AG04449 (cell line): ENCODE measurements around the gene NOL9.

Experiments used
- CTCF ChIA-PET: fragments of 350-600 bp; formaldehyde crosslinking; extraction: SDS; loops from one replicate; lab custom pipeline; 2021; ENCODE audit warnings: antibody characterized with exemption; lab: Yijun Ruan, JAX
- POLR2A ChIA-PET: fragments of 400-600, 350-600 bp; formaldehyde crosslinking; extraction: SDS; loops from one replicate; lab custom pipeline; 2020; ENCODE audit warnings: antibody characterized with exemption, inconsistent platforms; lab: Yijun Ruan, JAX
- DNase-seq: peaks from one replicate; pipeline ENCODE4 v3.0.0-alpha.2; 2010; ENCODE audit warnings: low read depth, low spot score
- H3K4me3 ChIP-seq: 2 replicates; pipeline ENCODE4 v1.5.1; 2011; ENCODE audit warnings: low read depth, mild to moderate bottlenecking, control low read depth, low read length
- TF ChIP-seq, protein P1 (sequence below): IDR thresholded peaks from one replicate; pipeline ENCODE4 v1.5.1; 2011; ENCODE audit warnings: mild to moderate bottlenecking, moderate library complexity, low read length, control low read depth, inconsistent platforms; ENCODE audit not compliant: insufficient read depth; ENCODE audit errors: missing control alignments

NOL9 gene

DNA sequence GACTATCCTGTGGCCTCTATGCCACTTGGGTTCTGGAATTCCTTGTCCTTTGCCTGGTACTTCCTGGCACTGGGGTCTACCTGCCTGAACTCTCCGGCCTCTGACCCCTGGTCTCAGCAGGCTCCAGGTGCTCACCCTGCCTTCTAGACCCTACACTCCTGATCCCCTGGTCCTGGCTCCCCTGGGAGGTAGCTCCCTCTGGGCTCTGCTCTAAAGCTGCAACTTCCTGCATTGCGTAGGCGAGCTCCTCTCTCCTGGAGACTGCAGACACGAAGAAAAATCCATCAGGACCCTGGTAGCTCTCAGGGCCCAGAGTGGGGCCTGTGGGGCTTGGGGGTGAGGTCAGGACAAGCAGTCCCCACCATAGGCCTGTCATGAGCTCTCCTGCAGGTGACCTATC is 55.0 kb downstream of the NOL9 start:
- ChIA-PET POLR2A (no interaction called here), CTCF (interaction anchor here (1.7 to 8.4 kb wide), 3 partner anchors 9 to 55 kb away, joined by 6 to 96 read pairs (median 25); partner anchors contain the start of genes NOL9, PLEKHG5 and TAS1R1)
- TF ChIP-seq, protein P1, sequence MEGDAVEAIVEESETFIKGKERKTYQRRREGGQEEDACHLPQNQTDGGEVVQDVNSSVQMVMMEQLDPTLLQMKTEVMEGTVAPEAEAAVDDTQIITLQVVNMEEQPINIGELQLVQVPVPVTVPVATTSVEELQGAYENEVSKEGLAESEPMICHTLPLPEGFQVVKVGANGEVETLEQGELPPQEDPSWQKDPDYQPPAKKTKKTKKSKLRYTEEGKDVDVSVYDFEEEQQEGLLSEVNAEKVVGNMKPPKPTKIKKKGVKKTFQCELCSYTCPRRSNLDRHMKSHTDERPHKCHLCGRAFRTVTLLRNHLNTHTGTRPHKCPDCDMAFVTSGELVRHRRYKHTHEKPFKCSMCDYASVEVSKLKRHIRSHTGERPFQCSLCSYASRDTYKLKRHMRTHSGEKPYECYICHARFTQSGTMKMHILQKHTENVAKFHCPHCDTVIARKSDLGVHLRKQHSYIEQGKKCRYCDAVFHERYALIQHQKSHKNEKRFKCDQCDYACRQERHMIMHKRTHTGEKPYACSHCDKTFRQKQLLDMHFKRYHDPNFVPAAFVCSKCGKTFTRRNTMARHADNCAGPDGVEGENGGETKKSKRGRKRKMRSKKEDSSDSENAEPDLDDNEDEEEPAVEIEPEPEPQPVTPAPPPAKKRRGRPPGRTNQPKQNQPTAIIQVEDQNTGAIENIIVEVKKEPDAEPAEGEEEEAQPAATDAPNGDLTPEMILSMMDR, result no peak
- no peak overlapping the region for H3K4me3 ChIP-seq
- no peak for DNase-seq

DNA sequence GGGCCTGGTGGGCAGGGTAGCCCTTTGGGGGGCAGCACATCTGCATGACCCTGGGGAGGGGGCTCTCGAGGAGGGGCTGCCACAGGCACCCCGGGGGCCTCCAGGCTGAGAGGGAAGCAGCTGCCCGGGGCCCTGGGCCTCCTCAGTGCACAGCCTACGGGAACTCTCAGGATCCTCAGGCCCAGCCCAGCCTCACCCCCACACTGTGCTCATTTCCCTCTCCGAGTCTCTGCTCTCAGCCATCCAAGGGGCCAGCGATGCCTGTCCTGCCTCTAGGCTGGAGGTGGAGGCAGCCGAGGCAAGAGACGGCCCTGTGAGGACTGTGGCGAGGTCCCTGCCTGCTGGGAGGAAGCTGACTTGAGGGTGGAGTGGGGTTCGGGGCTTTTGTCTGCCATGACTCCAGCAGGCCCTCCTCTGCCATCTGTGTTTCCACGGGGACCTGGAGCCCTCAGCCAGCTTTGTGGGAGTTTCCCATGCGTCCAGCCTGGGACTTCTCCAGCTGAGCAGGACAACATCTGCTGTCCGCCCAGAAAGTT is 55.7 kb downstream of the NOL9 start:
- ChIA-PET POLR2A (no interaction called here), CTCF (interaction anchor here (0.6 to 8.4 kb wide), 7 partner anchors 8 to 56 kb away, joined by 3 to 96 read pairs (median 5); partner anchors contain the start of genes NOL9, PLEKHG5 and TAS1R1)
- no peak for DNase-seq
- no peak overlapping the region for H3K4me3 ChIP-seq
- TF ChIP-seq, protein P1, result no peak

DNA sequence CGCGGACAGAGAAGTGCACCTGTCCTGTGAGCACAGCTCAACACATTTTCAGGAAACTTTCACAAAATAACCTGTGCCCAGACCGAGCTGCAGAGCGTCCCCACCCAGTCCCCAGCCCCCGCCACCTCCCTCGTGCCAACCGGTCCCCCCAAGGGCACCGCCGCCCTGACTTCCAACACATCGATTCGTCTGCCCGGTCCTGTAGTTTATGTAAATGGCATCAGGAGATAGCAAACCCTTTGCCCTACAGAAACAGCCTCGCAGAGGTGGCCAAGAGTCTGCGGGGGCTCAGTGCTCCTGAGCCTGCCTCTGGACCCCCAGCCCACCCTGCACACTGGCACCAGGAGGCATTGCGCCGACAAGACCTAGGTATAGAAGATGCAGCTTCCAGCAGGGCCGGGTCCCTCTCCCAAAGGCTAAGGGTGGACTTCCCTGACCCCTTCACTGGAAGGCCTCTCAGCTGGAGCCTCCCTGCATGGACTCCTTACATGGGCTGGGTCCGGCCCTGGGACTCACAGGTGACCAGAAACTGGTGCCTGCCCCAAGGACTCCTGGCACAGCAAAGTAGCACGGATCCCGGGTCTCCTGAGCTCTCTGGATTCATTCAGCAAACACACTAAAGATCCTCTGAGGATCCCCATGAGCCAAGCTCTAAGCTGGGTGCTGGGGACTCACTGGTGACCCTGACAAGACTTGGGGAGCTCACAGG is 56.3 kb downstream of the NOL9 start:
- peak overlapping the region; percentile 71 for H3K4me3 ChIP-seq
- DNase-seq, result no peak
- POLR2A ChIA-PET, result no interaction called here
- CTCF ChIA-PET, result interaction anchor here (0.6 to 8.4 kb wide), 7 partner anchors 8 to 49 kb away, joined by 3 to 96 read pairs (median 4); partner anchors contain the start of gene PLEKHG5
- TF ChIP-seq, protein P1, result no peak

DNA sequence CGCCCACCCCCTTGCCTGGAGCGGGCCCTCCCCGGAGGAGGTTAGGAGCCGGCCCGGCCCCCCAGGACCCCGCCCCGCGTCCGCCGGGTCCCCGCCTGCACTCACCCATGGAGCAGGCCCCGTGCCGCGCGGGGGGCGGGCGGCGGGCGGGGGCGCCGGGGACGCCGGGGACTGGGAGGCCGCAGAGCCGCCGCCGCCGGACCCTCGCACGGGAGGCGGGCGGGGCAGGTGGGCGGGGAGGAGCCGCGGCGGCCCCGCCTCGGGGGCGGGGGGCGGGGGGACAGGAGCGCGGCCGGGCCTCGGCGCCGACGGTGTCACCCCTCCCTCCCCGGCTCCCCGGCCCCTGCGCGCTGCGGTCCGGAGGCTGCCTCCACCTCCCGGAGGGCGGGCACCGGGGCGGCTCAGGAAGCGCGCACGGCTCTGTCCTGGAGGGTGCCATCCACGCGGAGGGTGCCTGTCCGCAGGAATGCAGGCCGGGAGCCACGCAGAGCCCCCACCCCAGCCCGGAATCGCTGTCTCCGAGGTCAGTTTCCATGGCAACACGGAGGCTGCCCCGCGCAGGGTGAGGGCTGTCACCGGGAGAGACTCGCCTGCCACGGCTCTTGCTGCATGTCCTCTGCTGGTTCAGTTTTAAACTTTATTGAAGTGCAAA is 57.0 kb downstream of the NOL9 start:
- peak overlapping the region; percentile 71 for H3K4me3 ChIP-seq
- ChIA-PET CTCF (interaction anchor here (0.7 to 8.4 kb wide), 4 partner anchors 7 to 25 kb away, joined by 3 to 96 read pairs (median 15); partner anchors contain the start of gene PLEKHG5), POLR2A (no interaction called here)
- TF ChIP-seq, protein P1, result no peak
- no peak for DNase-seq

DNA sequence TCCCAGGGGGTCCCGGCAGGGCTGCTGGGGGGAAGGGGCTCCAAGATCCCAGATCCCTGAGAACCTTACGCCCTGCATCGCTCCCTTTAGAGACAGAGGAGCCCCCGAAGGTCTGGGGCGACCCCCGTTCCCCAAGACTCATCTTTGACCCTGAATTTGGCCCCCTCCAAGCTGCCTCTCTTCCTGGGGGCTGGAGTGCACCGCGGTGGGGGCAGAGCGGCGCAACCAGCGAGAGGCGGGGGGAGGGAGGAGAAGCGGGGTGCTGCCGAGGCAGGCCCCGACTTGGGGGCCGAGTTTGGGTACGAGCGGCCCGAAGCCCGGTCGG is 57.5 kb downstream of the NOL9 start:
- TF ChIP-seq, protein P1, result no peak
- no peak for DNase-seq
- POLR2A ChIA-PET, result no interaction called here
- H3K4me3 ChIP-seq, result peak overlapping the region; percentile 62
- CTCF ChIA-PET, result interaction anchor here (1.2 to 2.5 kb wide), 3 partner anchors 11 to 149 kb away, joined by 4 to 28 read pairs (median 5); no protein-coding TSS in a partner anchor

DNA sequence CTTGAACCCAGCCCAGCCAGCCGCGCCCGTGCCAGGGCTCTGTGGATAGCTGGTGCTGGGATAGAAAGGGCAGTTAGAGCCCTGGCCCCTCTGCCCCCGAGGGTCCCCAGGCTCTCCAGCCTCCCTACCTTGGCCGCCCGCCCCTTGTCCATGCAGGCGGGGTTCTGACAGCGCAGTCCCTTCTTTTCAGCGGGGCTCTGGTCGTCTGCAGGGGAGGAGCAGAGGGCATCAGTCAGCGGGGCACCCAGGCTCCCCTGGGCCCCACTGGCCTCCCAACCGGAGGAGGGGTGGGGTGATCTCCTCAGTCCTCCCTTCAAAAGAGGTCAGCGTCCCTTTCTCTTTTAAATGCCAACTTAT is 58.0 kb downstream of the NOL9 start:
- CTCF ChIA-PET, result interaction anchor here (1.2 to 2.8 kb wide), 4 partner anchors 10 to 150 kb away, joined by 4 to 28 read pairs (median 6); partner anchors contain the start of genes NOL9 and TAS1R1
- no peak for DNase-seq
- H3K4me3 ChIP-seq, result peak overlapping the region; percentile 62
- TF ChIP-seq, protein P1, result no peak
- POLR2A ChIA-PET, result no interaction called here
